Measurements from ENCODE around the gene PLOD1.
A peak's percentile ranks its signal among the peaks of the same experiment; 100 is the strongest.

The PLOD1 gene

GRCh38 chr1:11967028-11967547, 32.6 kb downstream of the PLOD1 start (continued):
- TF ChIP-seq PRDM10 (tag by site-specific recombination; IDR thresholded peaks at IDR 0.05) = peak; percentile 27; the same call in 1 of the 2 replicates

GRCh38 chr1:11970441-11971185, 36.1 kb downstream of the PLOD1 start:
- ChIA-PET POLR2A (interaction anchor here (0.8 kb wide), 1 partner anchor 9 kb away, joined by 3 read pairs; the partner anchor contains the start of gene MFN2), CTCF (no interaction called here)
- TF ChIP-seq ZNF266 (tag by site-specific recombination; IDR thresholded peaks at IDR 0.05; ENCODE audit: low read depth) (no peak), KLF1 (tag by site-specific recombination; IDR thresholded peaks at IDR 0.05) (peak; percentile 86), ZNF660 (tag by site-specific recombination; IDR thresholded peaks at IDR 0.05) (no peak), ZBTB6 (tag by site-specific recombination; IDR thresholded peaks at IDR 0.05) (no peak)
- H3K4me3 ChIP-seq (ENCODE audit: low read depth, low read length) = no peak overlapping the region
- H3K4me1 ChIP-seq (ENCODE audit: control insufficient read depth, insufficient read depth, low read length) = no peaks in the 10 kb centered on the region
- no peak overlapping the region for H3K27ac ChIP-seq (ENCODE audit: extremely low read depth, low read depth, low read length)
- peaks cover 7 to 71% of the 10 kb centered on the region in 2 experiments for H3K36me3 ChIP-seq (ENCODE audit: control insufficient read depth in 2 of 2, insufficient read depth in 1 of 2, low read length in 2 of 2)
- no peaks in the 10 kb centered on the region for H3K9me3 ChIP-seq (ENCODE audit: control insufficient read depth, insufficient read depth, low read depth, low read length)

- TF ChIP-seq ZNF596 (tag by site-specific recombination; IDR thresholded peaks at IDR 0.05) (no peak), MEIS1 (CRISPR knock-in tag; IDR thresholded peaks at IDR 0.05; ENCODE audit: borderline replicate concordance) (no peak), ZNF580 (tag by site-specific recombination; IDR thresholded peaks at IDR 0.05) (no peak), ZNF266 (tag by site-specific recombination; IDR thresholded peaks at IDR 0.05; ENCODE audit: low read depth) (no peak), PATZ1 (tag by site-specific recombination; IDR thresholded peaks at IDR 0.05) (no peak), ELK4 (IDR thresholded peaks at IDR 0.05; ENCODE audit: borderline replicate concordance, low read depth, low read length) (no peak), ZNF530 (tag by site-specific recombination; IDR thresholded peaks at IDR 0.05; ENCODE audit: low read depth) (no peak), ZNF324 (tag by site-specific recombination; IDR thresholded peaks at IDR 0.05) (no peak), SP7 (tag by site-specific recombination; IDR thresholded peaks at IDR 0.05) (no peak), ZNF354C (tag by site-specific recombination; IDR thresholded peaks at IDR 0.05; ENCODE audit: borderline replicate concordance, low read depth) (no peak), ZNF132 (tag by site-specific recombination; IDR thresholded peaks at IDR 0.05; ENCODE audit: borderline replicate concordance) (no peak)
- Histone ChIP-seq H3K27ac (ENCODE audit: extremely low read depth, low read depth, low read length) (no peak overlapping the region), H3K4me1 (ENCODE audit: control insufficient read depth, insufficient read depth, low read length) (0 out of 2 replicates have a peak, but pooled peaks cover 4% of the 10 kb centered on the region), H3K36me3 (ENCODE audit: control insufficient read depth in 2 of 2, insufficient read depth in 1 of 2, low read length in 2 of 2) (peaks cover 3 to 42% of the 10 kb centered on the region in 2 experiments; a peak in 2 of 3 replicates), H3K4me3 (ENCODE audit: low read depth, low read length) (no peak overlapping the region), H3K9me3 (ENCODE audit: control insufficient read depth, insufficient read depth, low read depth, low read length) (no peaks in the 10 kb centered on the region)
- POLR2A ChIA-PET = no interaction called here
- CTCF ChIA-PET = interaction anchor here (0.7 to 0.9 kb wide), 2 partner anchors 10 to 223 kb away, joined by 3 to 4 read pairs; no protein-coding TSS in a partner anchor
These were observed 43.1 kb downstream of the PLOD1 start for GRCh38 chr1:11977625-11978024.
